Measurements from ENCODE around the gene FAHD2B.
"Not testable (repeated sequence)": the region's sequence is repeated elsewhere in the genome, so short reads cannot be mapped to it uniquely, and the experiment has no call there.

FAHD2B gene

DNA sequence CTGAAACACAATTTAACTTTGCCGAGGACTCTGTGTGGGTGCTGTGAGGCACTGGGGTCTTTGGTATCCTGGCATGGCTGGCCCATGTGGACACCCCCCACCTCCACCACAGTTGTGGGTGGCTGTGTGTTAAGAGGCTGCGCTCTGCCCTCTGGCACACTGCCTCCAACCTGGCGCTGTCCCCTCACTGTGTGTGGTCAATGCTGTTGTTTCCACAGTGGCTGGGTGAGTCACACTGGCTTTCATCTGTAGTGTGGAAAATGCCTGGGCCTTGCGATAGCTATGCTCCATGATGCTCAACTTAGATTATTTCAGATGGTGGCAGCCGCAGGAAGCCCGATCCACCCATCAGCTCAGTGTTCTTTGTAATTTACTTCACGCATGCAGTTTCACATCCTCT lies 9.6 kb downstream of the FAHD2B start:
- DNase-seq (ENCODE audit: low read depth); H3K4me3 ChIP-seq (ENCODE audit: low read length): not testable (repeated sequence)

DNA sequence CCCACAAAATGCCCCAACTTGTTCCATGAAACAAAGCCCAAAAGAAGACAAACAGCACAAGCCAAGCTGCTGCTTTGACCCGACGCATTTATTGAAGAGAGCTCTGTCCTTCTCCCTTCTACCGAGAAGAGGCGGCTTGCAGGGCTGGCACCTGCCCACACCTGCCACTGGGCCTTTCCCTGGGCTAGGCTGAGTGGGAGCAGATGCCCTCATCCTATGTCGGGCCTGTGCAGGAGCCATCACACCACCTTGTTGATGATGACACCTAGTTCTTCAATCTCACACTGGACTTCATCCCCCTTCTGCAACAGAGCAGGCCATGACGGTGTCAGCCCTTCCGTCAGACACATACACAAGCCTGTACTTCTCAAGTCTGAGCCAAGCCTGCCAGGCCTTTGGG lies 11.2 kb downstream of the FAHD2B start:
- H3K4me3 ChIP-seq (ENCODE audit: low read length); DNase-seq (ENCODE audit: low read depth): not testable (repeated sequence)

DNA sequence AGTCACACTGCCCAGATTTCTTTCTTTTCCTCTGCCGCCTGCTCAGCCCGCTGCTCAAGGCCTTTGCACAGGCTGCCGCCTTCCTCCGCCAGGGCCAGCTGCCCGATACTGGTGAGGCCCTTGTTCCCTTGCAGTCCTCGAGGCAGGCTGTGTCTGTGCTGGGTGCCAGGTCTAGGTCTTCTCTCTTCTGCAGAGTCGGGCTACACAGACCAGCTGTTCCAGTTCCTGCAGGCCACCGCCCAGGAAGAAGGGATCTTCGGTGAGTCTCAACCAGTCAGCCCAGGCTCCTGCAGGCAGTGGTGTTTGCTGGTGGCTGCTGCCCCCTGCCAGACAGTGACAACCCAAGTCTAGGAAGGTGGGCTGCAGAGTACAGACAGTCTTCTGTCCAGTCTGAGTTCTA lies 12.5 kb downstream of the FAHD2B start:
- not testable (repeated sequence) for DNase-seq (ENCODE audit: low read depth)

DNA sequence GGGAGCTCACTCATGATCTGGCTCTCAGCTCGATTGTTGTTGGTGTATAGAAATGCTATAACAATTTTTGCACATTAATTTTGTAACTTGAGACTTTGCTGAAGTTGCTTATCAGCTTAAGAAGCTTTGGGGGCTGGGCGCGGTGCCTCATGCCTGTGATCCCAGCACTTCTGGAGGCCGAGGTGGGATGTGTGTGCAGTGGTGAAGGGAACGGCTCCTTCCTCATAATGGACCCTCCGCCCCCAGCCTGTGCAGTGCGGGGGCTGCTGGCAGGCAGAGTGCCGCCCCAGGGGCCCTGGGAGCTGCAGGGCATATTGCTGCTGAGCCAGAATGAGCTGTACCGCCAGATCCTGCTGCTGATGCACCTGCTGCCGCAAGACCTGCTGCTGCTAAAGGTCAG lies 13.8 kb downstream of the FAHD2B start:
- H3K4me3 ChIP-seq (ENCODE audit: low read length): not testable (repeated sequence)
- DNase-seq (ENCODE audit: low read depth): peak; percentile 5

More for the DNA sequence above, 12.5 kb downstream of the FAHD2B start:
- H3K4me3 ChIP-seq (ENCODE audit: low read length): not testable (repeated sequence)

DNA sequence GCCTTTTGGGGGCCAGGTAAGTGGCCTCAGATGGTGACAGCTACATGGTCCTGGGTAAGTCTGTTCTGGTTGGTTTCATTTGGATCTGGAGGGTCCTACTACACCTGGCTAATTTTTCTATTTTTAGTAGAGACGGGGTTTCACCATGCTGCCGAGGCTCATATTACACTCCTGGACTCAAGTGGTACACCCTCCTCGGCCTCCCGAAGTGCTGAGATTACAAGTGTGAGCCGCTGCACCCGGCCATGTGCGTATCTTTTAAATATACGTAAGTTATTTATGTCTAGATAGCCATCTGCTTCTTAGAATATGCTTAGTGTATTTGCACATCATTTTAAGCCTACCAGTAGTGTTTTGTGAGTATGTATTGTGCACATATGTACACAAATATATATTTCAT lies 17.5 kb downstream of the FAHD2B start:
- not testable (repeated sequence) for H3K4me3 ChIP-seq (ENCODE audit: low read length); DNase-seq (ENCODE audit: low read depth)

DNA sequence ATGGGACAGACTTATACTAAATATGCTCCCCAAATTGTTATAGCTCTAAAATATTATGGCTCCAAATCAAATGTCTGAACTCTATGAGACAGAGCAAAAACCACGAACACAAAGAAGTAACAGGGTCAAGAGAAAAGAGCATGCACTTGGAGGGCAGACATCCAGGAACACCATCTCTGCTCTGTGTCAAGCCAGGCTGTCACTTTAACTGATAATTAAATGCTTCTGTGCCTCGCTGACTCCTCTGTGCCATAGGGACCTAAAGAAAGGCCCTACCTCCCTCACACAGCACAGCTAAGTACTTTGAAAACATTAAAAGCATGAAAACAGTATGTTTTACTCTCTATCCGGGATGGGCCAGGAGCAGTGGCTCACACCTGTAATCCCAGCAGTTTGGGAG lies 23.8 kb downstream of the FAHD2B start:
- H3K4me3 ChIP-seq (ENCODE audit: low read length); DNase-seq (ENCODE audit: low read depth): not testable (repeated sequence)

DNA sequence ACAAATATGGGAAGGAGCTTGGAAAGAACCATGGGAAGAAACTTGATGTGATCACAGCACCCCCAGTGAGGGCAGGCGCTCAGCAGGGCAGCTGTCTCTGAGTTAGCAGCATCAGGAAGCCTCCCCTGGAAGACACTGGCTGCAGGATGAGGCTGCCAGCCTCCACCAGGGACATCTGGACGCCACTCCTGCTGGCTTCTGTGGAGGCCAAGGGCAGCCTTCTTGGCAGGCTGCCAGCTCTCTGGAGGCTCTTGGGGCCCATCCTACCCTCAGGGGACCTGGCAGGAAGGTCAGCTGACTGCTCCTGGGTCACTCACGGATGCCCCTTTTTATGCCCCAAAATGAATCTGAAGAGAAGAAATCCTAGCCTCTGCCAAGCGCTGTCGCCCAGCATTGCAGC lies 26.0 kb downstream of the FAHD2B start:
- DNase-seq (ENCODE audit: low read depth); H3K4me3 ChIP-seq (ENCODE audit: low read length): not testable (repeated sequence)

DNA sequence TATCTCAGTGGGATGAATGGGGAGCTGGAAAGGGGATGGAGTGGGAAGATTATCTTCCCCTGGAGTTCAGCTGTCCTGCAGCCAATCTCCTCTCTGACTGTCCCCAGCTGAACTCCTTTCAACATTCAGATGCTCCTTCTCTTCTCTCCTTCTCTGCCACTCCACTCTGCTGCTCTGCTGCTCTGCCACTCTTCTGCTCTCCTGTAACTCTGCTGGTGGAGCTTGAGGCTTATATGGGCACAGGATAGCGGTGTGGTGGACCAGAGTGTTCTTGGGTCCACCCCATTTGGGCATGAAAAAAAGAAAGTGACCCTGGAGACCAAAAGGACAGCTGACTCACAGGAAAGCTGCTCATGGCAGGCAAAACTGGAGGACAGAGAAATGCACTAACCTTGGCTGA lies 26.6 kb downstream of the FAHD2B start:
- TF ChIP-seq, protein P1, sequence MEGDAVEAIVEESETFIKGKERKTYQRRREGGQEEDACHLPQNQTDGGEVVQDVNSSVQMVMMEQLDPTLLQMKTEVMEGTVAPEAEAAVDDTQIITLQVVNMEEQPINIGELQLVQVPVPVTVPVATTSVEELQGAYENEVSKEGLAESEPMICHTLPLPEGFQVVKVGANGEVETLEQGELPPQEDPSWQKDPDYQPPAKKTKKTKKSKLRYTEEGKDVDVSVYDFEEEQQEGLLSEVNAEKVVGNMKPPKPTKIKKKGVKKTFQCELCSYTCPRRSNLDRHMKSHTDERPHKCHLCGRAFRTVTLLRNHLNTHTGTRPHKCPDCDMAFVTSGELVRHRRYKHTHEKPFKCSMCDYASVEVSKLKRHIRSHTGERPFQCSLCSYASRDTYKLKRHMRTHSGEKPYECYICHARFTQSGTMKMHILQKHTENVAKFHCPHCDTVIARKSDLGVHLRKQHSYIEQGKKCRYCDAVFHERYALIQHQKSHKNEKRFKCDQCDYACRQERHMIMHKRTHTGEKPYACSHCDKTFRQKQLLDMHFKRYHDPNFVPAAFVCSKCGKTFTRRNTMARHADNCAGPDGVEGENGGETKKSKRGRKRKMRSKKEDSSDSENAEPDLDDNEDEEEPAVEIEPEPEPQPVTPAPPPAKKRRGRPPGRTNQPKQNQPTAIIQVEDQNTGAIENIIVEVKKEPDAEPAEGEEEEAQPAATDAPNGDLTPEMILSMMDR (conservative IDR thresholded peaks at IDR 0.05; ENCODE audit: low read depth, low read length): no peak
- no peak overlapping the region for H3K4me3 ChIP-seq (ENCODE audit: low read length)
- no peak for DNase-seq (ENCODE audit: low read depth)

DNA sequence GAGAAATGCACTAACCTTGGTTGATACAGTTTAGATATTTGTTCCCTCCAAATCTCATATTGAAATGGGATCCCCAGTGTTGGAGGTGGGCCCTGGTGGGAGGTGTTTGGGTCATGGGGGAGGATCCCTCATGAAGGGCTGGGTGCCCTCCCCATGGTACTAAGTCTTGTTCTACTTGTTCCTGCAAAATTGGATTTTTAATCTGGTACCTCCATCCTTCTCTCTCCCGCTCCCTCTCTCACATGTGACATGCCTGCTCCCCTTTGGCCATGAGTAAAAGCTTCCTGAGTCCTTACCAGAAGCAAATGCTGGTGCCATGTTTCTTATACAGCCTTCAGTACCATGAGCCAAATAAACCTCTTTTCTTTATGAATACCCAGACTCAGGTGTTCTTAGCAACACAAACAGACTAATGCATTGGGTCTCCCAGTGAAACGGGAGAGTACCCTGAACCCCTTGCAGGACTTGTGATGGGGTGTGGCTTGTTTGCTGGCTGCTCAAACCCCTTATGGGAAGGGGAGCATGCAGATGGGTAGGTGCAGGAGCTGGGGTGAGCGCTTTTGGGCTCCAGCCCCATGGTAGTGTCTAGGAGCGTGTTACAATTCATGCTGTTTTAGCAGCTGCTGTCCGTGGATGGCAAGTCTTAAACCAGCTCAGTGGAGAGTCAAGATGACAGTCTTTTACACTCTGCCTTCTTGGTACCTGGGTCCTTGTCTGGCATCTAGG lies 27.2 kb downstream of the FAHD2B start:
- TF ChIP-seq, protein P1 (conservative IDR thresholded peaks at IDR 0.05; ENCODE audit: low read depth, low read length): no peak
- DNase-seq (ENCODE audit: low read depth): no peak
- H3K4me3 ChIP-seq (ENCODE audit: low read length): no peak overlapping the region

DNA sequence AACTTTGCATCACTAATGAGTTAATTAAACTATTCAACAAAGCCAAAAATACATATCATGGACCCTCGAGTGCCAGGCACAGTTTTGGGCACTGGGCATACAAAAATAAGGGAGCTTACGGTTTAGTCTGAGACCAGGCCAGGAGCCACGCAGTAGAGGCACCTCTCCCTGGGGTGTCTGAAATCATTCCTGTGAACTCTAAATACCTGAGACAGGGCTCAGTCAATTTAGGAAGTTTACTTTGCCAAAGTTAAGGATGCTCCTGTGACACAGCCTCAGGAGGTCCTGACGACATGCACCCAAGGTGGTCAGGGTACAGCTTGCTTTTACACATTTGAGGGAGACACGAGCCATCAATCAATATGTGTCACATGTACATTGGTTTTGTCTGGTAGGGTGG lies 28.7 kb downstream of the FAHD2B start:
- DNase-seq (ENCODE audit: low read depth): not testable (repeated sequence)

DNA sequence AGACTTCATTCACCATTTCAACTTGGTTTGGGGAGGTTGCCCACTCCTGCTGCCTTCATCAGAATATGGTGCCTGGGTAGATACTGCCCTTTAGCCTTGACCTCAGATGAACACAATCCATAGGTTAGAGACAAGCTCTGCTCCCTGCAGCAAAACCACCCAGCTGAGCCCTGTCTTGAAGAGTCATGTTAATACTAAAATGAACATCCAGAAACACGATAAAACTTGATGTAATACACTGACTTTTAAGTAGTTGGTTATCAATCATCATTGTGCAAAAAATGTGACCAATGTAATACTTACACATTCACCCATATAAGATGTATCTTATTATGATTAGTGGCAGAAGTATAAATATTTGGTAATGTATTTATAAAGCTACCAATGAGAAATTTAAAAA lies 32.7 kb downstream of the FAHD2B start:
- not testable (repeated sequence) for DNase-seq (ENCODE audit: low read depth); H3K4me3 ChIP-seq (ENCODE audit: low read length)

More for the DNA sequence above, 28.7 kb downstream of the FAHD2B start:
- H3K4me3 ChIP-seq (ENCODE audit: low read length): not testable (repeated sequence)

DNA sequence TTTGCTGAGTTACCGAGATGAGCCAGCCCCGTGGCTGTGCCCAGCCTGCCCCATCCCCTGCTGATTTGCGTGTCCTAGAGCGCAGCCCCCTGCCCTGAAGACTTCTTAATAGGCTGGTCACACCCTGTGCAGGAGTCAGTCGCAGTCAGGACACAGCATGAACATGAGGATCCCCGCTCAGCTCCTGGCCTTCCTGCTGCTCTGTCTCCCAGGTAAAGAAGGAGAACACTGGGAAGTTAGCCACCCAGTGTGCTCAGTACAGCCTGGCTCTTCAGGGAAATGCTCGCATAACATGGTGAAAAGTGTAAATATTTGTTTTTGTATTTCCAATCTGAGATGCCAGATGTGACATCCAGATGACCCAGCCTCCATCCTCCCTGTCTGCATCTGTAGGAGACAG lies 34.9 kb downstream of the FAHD2B start:
- not testable (repeated sequence) for H3K4me3 ChIP-seq (ENCODE audit: low read length); DNase-seq (ENCODE audit: low read depth)

DNA sequence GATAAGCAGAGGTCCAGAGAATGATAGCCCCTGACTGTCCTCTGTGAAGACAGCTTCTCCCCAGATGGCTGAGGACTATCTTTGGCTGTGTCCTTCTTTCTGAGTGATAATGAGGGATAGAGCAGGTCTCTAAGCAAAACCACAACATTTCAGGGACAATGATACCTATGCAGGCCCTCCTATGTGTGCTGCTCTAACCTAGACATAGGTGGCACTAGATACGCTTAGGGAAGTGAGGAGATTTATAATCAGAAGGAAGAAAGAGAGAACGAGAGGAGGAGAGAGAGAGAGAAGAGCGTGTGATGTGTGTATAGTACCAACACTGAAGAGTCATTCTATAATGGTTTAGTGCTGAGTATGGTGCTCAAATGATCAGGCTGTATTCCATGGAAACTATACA lies 38.5 kb downstream of the FAHD2B start:
- H3K4me3 ChIP-seq (ENCODE audit: low read length); DNase-seq (ENCODE audit: low read depth): not testable (repeated sequence)

DNA sequence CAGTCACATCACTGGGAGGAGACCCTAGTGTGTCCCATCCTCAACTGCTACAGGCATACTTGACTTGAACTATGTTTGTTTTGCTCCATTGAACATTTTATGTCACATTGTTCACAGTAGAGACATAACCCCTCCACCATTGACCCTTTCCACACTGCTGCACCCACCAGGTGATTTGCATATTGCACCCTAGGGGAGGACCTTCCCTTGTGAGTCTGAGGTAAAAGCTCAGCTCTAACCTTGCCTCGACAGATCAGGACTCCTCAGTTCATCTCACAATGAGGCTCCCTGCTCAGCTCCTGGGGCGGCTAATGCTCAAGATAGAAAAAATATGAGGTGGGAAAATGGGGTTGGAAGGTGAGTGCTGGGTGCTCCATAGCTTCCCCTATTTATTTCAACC lies 44.6 kb downstream of the FAHD2B start:
- not testable (repeated sequence) for DNase-seq (ENCODE audit: low read depth); H3K4me3 ChIP-seq (ENCODE audit: low read length)

DNA sequence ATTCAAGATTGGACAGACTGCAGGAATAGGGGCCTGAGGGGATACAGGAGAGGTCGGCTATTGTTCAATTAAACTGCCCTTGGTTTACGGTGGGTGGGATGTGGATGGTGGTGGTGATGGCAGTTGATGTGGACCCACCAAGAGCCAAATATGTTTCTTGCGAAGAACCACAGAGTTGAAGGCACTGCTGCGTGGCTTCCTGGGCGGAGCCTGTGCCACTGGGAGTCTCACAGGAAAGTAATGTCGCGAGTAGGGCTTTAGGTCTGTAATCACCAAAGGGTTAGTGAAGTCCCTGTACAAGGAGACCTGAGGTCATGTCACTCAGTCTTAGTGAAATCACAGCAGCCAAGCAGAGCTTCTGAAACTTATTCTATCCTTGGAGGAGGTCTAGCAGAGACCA lies 46.2 kb downstream of the FAHD2B start:
- not testable (repeated sequence) for DNase-seq (ENCODE audit: low read depth); H3K4me3 ChIP-seq (ENCODE audit: low read length)

DNA sequence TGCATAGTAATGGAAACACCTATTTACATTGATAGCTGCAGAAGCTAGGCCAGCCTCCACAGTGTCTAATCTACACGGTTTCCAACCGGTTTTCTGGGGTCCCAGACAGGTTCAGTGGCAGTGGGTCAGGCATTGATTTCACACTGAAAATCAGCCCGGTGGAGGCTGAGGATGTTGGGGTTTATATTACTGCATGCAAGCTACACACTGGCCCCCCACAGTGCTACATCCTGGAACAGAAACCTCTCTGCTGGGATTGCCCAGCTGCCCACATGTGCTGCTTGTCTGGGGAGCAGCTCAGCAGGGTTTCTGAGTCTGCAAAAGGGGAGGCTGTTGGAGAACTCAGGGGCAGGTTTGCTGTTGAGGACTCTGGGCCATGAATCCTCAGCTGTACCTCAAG lies 48.0 kb downstream of the FAHD2B start:
- not testable (repeated sequence) for H3K4me3 ChIP-seq (ENCODE audit: low read length); DNase-seq (ENCODE audit: low read depth)

DNA sequence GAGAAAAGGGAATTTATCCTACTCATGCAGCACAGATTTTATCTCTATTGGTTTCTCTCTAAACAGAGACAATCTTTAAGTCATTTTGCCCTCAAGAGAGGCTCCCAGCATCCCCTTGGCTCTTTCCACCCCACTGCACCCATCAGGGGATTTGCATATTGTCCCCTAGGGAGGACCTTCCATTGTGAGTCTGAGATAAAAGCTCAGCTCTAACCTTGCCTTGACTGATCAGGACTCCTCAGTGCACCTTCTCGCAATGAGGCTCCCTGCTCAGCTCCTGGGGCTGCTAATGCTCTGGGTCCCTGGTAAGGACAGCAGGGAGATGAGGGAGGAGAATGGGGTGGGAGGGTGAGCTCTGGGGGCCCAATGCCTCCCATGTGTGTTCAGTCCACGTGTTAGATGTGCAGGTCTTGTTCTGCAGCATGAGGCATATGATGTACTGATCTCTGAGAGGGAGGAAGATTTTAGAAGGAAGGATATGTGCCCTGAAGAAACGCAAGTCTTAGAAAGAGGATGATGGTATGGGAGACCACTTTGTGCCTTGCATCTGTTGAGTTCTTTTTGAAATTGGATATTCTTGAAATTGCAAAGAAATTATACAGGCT lies 48.7 kb downstream of the FAHD2B start:
- not testable (repeated sequence) for H3K4me3 ChIP-seq (ENCODE audit: low read length); DNase-seq (ENCODE audit: low read depth)
